22Rv1 (cell line): ENCODE measurements around the gene PDE3A.

ENCODE experiments used
- H3K27ac ChIP-seq: fragments of 450-650 bp; 2 replicates; pipeline ENCODE4 v1.5.1; 2017
- CTCF ChIP-seq: fragments of 450-650 bp; IDR thresholded peaks from 2 replicates; pipeline ENCODE4 v1.5.1; 2017; ENCODE audit warnings: mild to moderate bottlenecking
- ZFX ChIP-seq: fragments of 450-650 bp; IDR thresholded peaks from 2 replicates; pipeline ENCODE4 v1.6.1; 2017; ENCODE audit warnings: antibody characterized with exemption, borderline replicate concordance

PDE3A gene

GRCh38 chr12:20472102-20472782, 103.9 kb downstream of the PDE3A start:
- TF ChIP-seq CTCF: no peak
- TF ChIP-seq ZFX: no peak
- no peak overlapping the region for H3K27ac ChIP-seq

GRCh38 chr12:20473133-20473532, 104.8 kb downstream of the PDE3A start:
- TF ChIP-seq ZFX (no peak), CTCF (no peak)
- no peak overlapping the region for H3K27ac ChIP-seq

DNA sequence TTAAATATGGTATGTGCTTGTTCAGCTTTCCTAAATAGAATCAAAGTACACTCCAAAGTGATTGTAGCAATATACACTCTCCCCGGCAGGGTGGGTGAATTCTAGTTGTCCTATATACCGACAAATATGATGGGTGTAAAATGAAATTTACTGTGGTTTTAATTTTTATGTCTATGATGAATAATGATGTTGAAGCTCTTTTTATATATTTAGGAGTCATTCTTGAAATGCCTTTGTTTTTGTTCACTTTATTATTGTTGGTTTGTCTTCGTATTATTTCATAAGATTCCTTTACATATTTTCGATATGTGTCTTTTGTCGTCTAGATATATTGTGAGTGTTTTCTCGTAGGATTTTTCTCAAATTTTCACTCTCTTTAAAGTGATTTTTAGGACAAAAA, 105.7 kb downstream of the PDE3A start:
- no peak overlapping the region for H3K27ac ChIP-seq
- TF ChIP-seq ZFX (no peak), CTCF (no peak)

- TF ChIP-seq ZFX (no peak), CTCF (no peak)
- no peak overlapping the region for H3K27ac ChIP-seq
These were observed 106.1 kb downstream of the PDE3A start for GRCh38 chr12:20474443-20474842.

DNA sequence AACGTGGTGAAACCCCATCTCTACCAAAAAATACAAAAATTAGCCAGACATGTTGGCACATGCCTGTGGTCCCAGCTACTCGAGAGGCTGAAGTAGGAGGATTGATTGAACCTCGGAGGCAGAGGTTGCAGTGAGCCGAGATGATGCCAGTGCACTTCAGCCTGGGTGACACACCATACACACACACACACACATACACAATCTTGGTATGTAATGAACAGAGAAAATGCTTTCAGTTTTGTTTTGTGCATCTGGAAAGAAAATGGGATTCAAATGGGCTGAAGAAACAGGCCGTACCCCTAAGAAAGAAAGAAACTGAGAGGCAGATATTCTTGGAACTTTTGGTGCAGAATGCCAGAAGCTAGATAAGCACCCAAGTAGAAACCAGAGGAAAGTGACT, 107.2 kb downstream of the PDE3A start:
- no peak for TF ChIP-seq CTCF
- no peak for TF ChIP-seq ZFX
- H3K27ac ChIP-seq: no peak overlapping the region

DNA sequence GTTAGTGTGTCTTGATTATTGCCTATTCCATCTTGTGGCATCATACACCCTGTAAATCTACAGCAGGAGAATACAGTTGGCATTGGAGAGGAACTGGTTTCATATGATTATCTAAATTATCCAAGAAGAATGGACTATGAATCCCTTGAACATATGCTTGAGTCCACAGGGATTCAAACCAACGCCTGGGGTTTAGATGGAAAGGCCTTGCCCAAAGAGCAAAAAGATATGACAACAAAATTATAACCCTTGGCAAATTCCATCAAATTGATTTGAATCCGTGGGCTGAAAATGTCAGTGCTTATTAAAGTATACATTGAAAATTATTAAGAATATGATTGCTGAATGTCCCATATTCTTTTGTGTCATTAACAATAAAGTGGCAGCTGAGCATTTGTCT, 108.2 kb downstream of the PDE3A start:
- TF ChIP-seq ZFX: no peak
- TF ChIP-seq CTCF: no peak

GRCh38 chr12:20477255-20477654, 108.9 kb downstream of the PDE3A start:
- no peak overlapping the region for H3K27ac ChIP-seq
- no peak for TF ChIP-seq ZFX
- no peak for TF ChIP-seq CTCF

More for the DNA sequence above, 108.2 kb downstream of the PDE3A start:
- H3K27ac ChIP-seq: no peak overlapping the region
